Smooth muscle cell of the brain vasculature (primary cell): ENCODE data around the gene RIN3.

ENCODE experiments used
- DNase-seq: peaks from one replicate; pipeline ENCODE4 v3.0.0-alpha.2; 2012; ENCODE audit warnings: low read depth, low spot score

Gene RIN3

GRCh38 chr14:92556863-92557543 lies 43.4 kb downstream of the RIN3 start:
- no peak for DNase-seq

GRCh38 chr14:92557544-92557912 lies 43.9 kb downstream of the RIN3 start:
- DNase-seq = no peak

- DNase-seq = no peak
These were observed 44.7 kb downstream of the RIN3 start for GRCh38 chr14:92558319-92558718.

GRCh38 chr14:92559486-92559885 lies 45.9 kb downstream of the RIN3 start:
- no peak for DNase-seq

- DNase-seq = no peak
These were observed 46.7 kb downstream of the RIN3 start for GRCh38 chr14:92560106-92560865.

- no peak for DNase-seq
These were observed 48.4 kb downstream of the RIN3 start for GRCh38 chr14:92561906-92562479.

- DNase-seq = no peak
These were observed 49.8 kb downstream of the RIN3 start for GRCh38 chr14:92563359-92563758.

GRCh38 chr14:92563765-92564285 lies 50.2 kb downstream of the RIN3 start:
- DNase-seq = no peak

- no peak for DNase-seq
These were observed 50.9 kb downstream of the RIN3 start for GRCh38 chr14:92564344-92565039.

GRCh38 chr14:92565040-92565717 lies 51.6 kb downstream of the RIN3 start:
- no peak for DNase-seq

GRCh38 chr14:92565718-92566115 lies 52.1 kb downstream of the RIN3 start:
- DNase-seq = no peak

GRCh38 chr14:92567173-92567725 lies 53.7 kb downstream of the RIN3 start:
- no peak for DNase-seq

GRCh38 chr14:92568621-92569479 lies 55.3 kb downstream of the RIN3 start:
- DNase-seq = no peak

GRCh38 chr14:92570674-92571262 lies 57.2 kb downstream of the RIN3 start:
- DNase-seq = no peak

GRCh38 chr14:92572050-92572449 lies 58.5 kb downstream of the RIN3 start:
- DNase-seq = no peak

GRCh38 chr14:92573761-92574498 lies 60.3 kb downstream of the RIN3 start:
- DNase-seq = no peak

GRCh38 chr14:92575061-92575747 lies 61.6 kb downstream of the RIN3 start:
- DNase-seq = no peak

GRCh38 chr14:92575748-92576303 lies 62.2 kb downstream of the RIN3 start:
- DNase-seq = no peak
